Activated naive CD4-positive, alpha-beta T cell treated with Interleukin-2 at 50 U/mL for 16 hours (primary cell): ENCODE results near the gene CA5A.
"Not testable (repeated sequence)": the region's sequence is repeated elsewhere in the genome, so short reads cannot be mapped to it uniquely, and the experiment has no call there.

Experiments
- DNase-seq: peaks from one replicate; pipeline ENCODE4 v3.0.0-alpha.2; 2020

The CA5A gene

GRCh38 chr16:87947356-87948118 is 11.2 kb upstream of the CA5A start:
- DNase-seq: no peak

DNA sequence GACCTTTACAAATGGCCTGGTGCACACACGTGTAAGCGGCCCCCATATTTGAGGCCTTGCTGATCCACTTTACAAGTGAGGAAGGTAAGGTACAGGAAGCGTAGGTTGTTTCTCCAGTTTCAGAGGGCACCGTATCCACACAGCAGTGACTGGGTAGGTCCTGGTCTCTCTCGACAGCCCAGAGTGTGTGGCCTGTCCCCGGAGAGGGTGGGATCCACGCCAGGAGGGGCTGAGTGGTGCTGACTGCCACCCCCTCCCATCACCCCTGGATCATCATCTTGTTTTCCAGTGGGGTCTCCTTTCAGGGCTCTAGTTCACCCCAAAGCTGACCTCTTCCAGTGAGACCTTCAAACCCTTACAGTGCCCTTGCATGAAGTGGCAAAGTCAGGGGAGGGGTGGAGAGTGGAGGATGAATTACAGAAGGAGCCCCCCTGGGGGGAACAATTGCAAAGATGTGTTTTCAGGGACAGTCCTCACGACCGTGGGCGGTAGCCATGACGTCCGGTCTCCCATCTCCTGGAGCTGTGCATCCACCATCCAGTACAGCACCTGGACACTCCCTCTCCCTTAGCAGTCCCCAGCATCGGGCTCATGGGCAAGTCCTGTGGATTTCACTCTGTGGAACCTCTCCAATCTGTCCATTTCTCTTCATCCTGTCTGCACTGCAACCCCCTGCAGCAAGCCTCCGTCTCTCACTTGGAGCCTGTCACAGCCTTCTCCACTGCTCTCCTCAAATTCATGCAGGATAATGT is 10.4 kb upstream of the CA5A start:
- no peak for DNase-seq

DNA sequence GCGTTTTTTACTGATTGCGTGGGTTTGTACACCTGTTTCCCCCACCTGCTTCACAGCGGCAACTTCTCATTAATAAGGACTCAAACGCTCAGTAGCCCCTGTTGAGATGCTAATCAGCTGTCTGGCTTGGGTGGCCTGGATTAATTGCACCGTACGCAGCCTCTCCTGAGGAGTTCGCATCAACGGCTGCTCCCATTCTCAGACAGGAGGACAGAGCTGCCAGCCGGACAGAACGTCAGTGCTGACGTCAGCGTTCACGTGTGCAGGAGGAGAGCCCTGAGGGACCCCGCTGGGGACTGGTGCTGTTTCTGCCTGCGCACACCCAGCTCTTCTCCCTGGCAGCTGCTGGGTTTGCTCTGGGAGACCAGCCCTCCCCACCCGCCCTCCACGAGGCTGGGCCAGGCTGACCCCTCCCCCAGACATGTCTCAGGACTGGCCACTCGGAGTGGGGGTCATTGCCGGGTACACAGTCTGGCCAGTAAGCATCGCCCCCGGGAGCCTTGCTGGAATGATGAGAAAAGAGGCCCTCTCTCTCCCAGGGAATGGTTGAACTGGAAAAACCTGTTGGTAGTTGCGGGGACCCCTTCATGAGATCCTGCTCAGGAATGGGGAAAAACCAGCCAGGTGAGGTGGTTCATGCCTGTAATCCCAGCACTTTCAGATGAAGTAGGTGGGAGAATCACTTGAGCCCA is 9.2 kb upstream of the CA5A start:
- no peak for DNase-seq

DNA sequence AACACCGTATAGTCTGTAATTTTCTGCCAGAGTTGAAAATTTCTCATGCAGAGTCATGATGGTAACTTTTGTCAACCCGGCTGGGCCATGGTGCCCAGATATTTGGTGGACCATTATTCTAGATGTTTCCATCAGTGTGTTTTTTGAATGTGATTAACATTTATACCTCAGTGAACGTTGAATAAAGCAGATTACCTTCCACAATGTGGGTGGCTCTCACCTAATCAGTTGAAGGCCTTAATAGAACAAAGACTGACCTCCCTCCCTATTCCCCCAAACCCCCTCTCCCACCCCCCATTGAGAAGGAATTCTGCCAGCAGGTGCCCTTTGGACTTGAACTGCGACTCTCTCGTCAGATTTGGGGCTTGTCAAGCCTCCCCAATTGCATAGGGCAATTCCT is 6.4 kb upstream of the CA5A start:
- DNase-seq: no peak

DNA sequence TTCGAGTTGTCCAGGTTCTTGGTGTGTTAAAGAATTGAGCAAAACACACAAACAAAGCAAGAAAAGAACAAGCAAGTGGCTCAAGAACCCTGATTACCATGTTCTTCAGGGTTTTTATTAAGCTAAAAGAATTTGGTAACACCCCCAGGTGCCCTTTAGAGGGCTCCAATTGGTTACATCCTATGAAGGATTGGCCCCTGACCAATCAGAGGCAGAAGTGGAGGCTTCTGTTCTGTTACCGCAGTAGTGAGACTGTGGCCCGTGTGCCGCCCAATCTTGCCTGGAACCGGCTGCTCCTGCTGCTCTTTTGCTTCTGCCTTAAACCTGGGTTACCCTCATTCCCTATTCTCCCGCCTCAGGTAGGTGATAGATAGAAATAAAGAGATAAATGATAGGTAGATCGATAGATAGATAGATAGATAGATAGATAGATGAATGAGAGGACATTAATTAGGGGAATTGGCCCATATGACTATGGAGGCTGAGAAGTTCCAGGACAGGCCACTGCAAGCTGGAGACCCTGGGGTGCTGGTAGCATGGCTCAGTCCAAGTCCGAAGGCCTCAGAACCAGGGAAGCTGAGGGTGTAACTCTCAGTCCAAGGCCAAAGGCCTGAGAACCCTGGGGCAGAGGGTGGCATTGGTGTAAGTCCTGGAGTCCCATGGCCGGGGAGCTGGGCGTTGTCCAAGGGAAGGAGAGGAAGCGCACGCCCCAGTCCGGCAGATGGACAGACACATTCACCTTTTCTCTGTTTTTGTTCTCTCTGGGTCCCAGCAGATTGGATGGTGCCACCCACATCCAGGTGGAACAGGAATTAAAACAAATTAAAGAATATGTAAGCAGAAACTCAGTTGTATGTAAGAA is 3.5 kb upstream of the CA5A start:
- DNase-seq: no peak

- DNase-seq: no peak
These were observed 2.2 kb upstream of the CA5A start for GRCh38 chr16:87938412-87938949.

DNA sequence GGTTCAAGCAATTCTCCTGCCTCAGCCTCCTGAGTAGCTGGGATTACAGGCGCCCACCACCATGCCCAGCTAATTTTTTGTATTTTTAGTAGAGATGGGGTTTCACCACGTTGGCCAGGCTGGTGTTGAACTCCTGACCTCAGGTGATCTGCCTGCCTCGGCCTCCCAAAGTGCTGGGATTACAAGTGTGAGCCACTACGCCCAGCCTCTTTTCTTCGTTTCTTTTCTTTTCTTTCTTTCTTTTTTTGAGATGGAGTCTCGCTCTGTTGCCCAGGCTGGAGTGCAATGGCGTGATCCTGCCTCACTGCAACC is 858 bp upstream of the CA5A start:
- not testable (repeated sequence) for DNase-seq

- not testable (repeated sequence) for DNase-seq
These were observed 334 bp downstream of the CA5A start for GRCh38 chr16:87936016-87936374.

DNA sequence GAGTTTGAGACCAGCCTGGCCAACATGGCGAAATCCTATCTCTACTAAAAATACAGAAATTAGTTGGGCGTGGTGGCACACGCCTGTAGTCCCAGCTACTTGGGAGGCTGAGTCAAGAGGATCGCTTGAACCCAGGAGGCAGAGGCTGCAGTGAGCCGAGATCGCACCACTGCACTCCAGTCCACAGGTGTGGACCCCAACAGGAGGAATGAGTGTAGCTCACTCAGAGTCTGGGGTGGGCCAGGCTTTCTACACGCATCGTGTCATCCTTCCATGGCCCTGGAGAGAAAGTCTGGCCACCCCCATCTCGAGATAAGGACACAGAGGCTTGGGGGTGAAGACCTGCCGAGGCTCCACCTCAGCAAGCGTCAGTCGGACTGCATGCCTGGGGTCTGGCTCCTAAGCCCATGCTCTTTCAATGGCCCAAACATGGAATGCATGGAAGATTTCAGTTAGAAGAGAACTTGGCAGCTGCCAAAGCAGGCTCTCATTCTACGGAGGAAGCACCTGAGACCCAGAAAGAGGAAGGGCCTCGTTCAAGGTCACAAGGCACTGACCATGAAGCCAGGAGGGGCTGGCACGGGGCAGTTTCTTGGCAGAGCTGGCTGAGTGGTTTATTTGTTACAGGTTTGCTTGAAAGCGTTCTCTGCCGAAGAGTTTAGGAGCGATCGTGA is 1.4 kb downstream of the CA5A start:
- not testable (repeated sequence) for DNase-seq

DNA sequence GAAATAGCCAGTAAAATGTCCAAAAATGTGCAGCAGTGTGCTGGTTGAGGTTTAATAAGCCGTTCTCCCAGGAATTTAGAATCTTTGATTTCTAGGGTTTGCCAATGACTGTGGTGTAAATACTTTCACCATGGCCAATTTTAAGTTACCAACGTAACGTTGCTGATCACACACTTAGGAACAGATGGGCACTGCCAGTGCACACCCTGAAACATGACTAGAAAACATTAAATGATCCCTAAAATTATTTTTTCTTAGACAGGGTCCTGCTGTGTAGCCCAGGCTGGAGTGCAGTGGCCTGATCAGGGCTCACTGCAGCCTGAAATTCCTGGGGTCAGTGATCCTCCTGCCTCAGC is 3.2 kb downstream of the CA5A start:
- no peak for DNase-seq

DNA sequence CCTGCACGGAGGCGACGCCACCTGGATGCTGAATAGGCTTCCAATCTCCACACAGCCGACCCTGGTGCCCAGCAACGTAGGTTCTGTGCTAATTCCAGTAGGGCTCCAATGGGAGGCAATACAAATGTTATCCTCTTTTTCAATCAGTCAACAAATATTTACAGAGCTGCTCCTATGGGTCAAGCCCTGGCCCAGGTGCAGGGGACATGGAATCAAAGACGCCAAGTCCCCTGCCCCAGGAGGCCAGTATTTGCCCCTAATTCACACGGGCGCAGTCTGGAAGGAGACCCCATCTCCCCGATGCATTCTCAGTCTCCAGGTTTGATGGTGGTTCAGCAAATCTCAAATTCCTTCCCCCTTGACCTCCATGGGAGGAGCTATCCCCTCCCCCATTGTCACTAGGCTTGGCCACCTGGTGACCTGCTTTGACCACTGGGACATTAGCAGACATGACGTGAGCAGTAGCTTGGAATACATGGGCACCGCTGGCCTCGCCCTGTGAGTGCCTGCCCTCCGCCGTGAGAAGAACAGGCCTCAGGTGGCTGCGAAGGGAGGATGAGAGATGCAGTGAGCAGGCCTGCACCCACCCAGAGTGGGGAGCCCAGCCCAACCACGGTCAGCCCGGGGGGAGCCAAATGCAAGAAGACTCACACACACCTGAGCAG is 3.7 kb downstream of the CA5A start:
- DNase-seq: not testable (repeated sequence)

DNA sequence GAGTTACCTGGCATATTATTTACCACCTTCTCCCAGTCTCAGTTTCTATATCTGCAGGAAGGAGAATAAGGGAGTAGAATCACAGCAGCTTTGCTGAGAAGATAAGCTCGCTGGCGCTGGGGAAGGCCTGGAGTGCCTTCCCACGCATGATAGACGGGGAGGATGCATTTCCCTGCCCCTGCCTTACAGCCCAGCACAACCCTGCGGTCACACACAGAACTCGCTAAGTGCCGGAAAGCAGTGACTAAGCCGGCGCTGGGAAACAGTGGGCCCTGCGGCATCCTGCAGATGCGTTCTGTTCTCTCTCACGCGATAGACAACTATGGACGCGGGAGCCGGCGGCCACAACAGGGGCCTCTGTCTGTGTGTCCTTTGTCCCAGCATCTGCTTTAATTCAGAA is 4.8 kb downstream of the CA5A start:
- peak; percentile 24 for DNase-seq

GRCh38 chr16:87930456-87930855 is 5.9 kb downstream of the CA5A start:
- DNase-seq: no peak

- DNase-seq: no peak
These were observed 6.3 kb downstream of the CA5A start for GRCh38 chr16:87929986-87930385.

- DNase-seq: no peak
These were observed 9.2 kb downstream of the CA5A start for GRCh38 chr16:87927195-87927562.

DNA sequence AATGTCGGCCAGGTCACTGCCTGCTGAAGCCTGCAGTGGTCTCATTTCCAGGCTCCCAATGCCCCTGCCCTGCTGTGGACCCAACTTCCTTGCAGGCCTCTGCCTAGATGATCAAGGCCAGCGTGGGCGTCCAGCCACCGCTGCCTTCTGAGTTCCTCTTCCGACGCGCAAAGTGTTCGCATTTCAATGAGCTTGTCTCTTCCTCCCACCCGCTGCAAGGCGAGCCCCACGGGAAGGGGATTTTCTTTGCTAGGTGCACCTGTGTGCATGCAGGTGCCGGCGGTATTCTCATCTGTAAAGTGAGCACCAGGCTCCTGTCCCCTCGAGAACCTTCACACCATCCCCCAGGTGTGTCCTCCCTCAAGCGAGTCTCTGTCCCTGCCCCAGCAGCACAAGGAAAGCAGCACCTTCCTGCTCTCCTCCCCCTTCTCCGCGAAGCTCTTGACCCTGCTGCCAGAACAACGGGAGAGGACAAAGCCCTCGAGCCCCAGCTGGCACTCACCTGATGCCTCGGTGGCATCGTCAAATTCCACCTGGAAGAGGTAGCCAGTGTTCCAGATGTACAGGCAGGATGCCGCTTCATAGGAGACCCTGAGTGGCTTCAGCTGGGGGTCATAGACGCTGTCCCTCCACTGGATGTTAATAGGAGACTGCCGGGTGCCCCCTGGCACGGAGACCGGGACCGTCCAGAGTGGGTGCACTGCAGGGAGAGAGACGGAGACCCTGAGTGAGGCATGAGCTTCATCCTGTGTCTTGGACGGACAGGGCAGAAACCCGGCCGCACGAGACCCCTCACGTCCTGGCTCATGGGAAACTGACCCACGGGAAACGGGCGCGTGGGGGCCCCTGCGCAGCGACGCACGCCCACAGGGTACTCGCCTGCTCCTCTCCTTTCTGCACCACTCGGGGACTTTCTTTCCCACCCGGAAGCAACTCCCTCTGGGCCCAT is 9.8 kb downstream of the CA5A start:
- peak; percentile 16 for DNase-seq

DNA sequence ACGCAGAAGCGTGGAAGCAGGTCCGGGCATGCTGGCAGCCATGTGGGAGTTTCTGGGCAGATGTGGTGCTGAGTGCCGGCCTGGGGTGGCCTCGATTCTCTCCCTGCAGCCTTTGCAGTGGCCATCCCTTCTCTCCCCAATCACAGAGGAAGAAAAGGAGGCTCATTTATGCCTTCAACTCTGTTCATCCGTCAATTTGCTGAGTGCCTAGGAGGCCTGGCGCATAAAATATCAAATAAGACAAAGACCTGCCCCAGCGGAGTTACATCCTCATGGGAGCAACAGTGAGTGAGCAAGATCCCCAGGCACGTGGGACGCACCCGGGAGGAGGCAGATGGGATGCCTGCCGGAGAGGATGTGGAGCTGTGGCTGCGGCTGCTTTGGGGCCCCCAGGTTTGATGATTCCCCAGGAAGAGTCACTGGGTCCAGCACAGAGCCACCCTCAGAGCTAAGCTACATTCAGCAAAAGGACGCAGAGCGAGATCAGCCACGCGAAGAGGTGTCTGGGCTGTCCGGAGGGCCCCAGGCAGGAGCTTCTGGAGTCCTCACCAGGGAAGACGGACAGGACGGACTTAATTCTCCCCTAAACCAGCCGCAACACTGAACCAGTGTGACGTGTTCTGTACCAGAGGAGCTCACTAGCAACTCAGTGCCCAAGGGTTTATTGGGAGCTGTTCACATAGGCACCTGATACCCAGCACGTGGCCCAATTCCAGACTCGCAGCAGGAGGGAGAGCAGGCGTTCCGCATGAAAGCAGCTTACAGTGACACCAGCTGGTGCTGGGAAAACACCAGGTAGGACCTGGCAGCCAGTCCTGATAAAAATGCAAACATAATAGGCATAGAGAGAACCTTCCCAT is 11.3 kb downstream of the CA5A start:
- DNase-seq: no peak

GRCh38 chr16:87924041-87924810 is 12.1 kb downstream of the CA5A start:
- DNase-seq: no peak
